HG02970 (cell line): ENCODE results near the gene TTC27.
"Not testable (repeated sequence)": the region's sequence is repeated elsewhere in the genome, so short reads cannot be mapped to it uniquely, and the experiment has no call there.

ENCODE experiments used
- ATAC-seq: cut with Tn5 transposase; IDR thresholded peaks from one replicate; pipeline ENCODE4 v1.9.1; 2021; ENCODE audit warnings: mild to moderate bottlenecking, moderate library complexity, moderate number of reproducible peaks; ENCODE audit not compliant: unreplicated experiment, low FRiP score

TTC27 gene

DNA sequence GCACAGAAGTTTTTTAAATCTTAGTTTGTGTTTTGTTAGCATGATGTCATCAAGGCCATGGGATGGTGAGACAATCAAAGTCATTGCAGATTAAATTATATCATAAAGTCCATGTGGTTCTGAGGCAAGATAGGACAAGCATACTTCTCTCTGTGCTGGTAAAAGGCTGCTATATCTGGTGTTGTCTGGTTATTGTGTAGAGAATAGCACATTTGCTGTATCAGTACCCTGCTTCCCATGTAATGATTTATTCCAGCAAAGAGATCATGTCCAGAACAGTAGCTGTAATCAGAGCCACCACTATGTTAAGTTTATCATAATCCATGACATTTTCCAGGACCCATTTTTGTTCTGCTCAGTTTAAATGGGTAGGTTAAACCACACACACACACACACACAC lies 123.0 kb downstream of the TTC27 start:
- ATAC-seq = no peak

DNA sequence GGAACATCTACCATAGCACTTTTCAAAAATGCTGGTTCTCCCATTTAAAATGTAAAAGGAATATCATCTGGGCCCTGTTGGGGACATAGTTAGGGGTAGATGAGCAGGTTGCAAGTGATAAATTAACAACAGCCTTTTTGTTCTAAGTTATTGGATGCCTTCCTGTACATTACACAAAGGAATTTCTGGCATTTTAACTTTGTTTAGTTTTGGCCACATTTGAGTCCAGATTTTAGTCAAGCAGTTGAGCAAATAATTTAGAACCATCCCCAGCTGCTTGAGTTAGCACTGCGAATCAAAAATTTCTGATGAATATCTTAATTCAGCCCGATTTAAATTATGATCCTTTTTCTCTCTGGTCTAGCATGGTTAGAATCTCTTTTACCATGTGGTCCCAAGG lies 124.4 kb downstream of the TTC27 start:
- no peak for ATAC-seq

DNA sequence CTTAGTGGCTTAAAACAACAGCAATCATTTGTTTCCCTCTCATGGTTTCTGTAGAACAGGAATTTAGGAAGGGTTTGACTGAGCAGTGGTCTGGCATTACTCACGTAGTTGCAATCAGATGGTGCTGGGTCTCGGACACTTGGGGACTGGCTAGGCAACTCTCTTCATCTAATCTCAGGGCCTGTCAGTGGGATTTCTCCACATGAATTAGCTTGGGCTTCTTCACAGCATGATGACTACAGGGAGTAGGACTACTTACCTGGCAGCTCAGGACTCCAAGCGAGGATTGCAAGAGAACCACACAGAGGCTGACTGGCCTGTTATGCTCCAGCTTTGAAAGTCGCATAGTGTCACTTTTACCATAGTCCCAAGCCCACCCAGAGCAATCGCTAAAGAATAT lies 125.1 kb downstream of the TTC27 start:
- no peak for ATAC-seq

DNA sequence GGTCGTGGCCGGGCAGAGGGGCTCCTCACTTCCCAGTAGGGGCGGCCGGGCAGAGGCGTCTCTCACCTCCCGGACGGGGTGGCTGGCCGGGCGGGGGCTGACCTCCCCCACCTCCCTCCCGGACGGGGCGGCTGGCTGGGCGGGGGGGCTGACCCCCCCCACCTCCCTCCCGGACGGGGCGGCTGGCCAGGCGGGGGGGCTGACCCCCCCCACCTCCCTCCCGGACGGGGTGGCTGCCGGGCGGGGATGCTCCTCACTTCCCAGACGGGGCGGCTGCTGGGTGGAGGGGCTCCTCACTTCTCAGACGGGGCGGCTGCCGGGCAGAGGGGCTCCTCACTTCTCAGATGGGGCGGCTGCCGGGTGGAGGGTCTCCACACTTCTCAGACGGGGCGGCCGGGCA lies 126.8 kb downstream of the TTC27 start:
- ATAC-seq = not testable (repeated sequence)

DNA sequence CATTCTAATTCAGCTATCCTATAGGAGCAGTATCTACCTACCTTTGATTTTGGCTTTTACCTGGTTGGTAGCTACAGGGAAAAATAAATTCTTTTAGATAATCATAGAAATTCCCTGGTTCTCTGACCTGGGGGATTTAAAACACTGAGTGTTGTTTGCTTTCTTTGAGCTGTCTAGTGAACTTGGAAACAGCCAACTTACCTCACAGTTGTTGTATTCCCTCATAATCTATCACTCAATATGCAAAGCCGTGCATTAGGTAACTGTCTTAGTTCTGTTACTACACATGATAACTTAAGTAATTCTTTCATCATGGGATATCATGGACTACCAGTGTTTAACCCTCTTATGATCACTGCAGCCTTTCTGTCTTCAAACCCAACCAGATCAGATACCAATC lies 127.8 kb downstream of the TTC27 start:
- ATAC-seq = no peak

DNA sequence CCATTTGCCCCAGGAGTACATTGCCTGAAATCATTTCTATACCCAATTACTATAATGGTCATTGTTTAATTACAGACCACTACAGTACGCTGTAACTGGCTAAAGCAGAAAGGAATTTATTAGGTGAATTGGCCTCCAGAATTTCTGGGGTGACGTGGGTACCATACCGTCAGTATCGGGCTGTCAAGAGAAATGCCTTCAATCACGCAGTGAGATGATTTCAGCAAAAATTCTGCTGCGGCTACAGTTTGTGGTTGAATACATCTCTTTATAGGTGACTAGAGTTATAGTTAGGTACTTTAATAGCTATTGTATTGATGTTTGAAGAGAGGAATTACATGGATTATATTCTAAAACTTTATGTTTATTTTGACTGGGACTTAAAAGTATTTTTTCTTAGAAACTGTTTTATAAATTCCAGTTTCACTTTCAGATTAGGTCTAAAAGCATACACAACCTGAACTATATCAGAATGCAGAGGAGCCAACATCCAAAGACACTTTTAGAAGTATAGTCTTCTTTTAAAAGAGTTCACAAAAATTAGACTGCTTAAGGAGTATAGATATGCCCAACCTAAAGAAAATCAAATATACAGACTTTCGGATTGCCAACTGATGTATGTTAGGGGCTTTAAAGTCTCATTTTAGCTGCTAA lies 128.4 kb downstream of the TTC27 start:
- ATAC-seq = no peak

DNA sequence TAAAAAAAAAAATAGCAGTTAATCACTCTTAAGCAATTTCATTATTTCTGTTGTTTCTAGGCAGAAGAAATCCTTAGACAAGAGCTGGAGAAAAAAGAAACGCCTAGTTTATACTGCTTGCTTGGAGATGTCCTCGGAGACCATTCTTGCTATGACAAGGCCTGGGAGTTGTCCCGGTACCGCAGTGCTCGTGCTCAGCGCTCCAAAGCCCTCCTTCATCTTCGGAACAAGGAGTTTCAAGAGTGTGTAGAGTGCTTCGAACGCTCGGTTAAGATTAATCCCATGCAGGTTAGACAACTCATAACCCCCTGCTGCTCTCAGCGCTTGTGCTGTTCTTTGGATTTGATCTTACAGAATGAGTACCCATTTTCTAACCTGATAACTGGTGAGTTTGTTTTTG lies 130.4 kb downstream of the TTC27 start:
- no peak for ATAC-seq

DNA sequence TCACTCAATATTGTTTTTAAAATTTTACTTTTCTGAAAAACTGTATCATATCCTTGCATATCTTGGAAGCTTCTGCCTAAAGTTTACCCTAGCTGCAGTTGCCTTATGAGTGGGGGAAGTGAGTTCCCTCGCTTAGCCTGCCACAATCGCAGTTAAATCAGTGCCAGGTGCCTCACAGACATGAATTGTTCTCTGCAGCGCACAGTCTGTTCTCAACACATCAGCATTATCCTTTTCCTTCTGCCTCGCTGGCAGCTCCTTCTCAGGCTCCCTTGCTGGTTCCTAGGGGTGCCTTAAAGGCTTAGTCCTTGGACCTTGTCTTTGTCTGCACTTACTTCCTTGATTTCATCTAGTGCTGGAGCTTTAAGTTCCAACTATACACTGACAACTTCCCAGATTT lies 132.8 kb downstream of the TTC27 start:
- no peak for ATAC-seq

DNA sequence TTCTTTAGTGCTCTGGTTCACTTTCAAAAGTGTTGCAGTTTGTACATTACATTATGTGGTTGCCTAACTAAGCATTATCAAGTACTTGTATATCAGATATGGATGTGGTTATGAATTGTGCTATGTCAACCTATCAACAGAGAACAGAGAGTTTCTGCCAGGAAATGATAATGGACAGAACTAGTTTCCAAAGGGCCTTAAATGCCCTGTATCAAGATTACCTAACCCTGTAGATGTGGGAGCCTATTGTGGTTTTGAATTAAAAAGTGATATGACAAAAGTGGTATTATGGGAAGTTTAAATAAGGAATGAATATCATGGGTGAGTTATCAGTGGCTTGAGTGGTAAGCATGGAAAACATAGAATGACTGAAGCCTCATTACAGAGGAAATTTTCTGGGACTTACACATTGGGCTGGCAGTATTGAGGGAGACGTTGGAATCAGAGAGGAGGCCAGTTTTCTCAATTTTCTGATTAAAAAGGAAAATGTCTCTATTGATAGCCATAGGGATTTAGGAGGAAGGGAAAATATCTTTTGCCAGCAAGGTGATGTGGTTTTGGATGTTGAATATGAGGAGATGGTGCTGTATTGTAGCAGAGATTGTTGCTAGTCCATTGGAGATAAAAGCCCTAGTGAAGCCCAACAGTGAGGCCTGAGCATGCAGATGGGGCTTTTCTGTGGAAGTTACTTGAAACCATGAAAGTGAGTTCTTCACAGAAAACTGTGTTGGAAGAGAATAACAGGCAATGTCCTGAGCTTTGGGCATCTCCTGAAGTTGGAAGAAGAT lies 140.7 kb downstream of the TTC27 start:
- no peak for ATAC-seq

DNA sequence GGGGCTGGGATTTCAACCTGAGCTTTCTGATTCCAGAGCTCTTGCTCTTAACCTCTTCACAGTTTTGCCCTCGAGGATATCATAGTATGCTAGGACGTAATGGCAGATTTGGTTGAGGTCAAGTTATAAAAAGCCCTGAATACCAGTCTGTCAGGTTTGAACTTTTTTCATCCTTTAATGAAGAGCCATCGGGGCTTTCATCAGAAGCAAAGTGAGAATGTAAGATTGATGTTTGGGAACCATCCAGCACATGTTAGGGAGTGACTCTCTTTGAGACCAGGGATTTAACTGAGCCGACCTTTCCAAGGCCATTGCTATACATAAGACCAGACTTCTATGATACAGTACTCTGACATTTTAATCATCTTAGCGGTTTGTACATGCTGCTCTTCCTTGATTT lies 142.5 kb downstream of the TTC27 start:
- ATAC-seq = no peak

DNA sequence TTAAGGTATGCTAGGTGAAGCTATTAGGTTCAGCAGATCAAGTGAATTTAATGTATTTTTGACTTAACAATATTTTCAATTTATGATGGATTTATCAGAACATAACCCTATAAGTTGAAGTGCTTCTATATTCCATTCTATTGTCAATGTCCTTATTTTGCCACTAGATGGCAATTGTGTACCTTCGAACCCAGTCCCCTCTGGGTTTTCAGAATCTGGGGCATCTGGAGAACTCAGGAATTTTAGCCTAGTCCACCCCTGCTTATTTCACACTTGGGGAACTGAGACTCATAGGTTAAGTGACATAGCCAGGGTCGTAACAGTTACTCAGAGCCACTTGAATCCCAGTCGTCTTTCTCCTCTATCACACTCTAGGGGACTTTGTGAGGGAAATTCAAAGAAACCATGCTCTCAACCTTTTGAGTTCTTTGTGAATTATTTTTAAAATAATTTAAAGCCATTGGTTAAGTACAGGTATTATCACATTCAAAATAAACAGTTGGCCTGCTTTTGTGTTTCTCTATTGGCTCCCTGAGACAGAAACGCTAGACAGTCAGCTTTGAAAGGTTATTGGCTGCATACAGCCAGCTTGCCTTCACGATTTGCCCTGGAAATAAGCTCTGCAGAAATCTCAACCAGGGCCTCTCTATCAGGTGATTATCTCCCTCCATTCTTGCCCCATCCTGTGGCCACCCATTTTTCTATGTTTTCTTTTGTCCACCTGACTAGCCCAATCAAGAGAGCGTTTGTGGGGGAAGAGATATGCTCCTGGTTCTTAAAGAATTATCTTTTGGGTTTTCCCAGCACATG lies 145.0 kb downstream of the TTC27 start:
- no peak for ATAC-seq

DNA sequence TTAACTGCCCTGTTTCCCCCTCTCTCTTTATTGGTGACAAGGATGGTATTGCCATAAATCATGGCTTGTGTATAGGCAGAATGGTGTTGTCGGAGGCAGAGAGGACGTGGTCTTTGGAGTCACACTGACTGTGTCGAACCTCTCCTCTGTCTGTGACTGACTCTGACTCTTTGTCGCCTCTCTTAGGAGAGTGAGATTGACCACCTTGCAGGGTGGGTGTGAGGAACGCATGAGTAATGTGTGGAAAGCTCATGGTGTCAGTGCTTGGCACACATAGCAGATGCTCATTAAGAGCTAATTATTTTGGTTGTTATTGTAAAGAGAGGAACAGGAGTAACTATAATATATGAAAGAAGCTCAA lies 145.6 kb downstream of the TTC27 start:
- no peak for ATAC-seq

DNA sequence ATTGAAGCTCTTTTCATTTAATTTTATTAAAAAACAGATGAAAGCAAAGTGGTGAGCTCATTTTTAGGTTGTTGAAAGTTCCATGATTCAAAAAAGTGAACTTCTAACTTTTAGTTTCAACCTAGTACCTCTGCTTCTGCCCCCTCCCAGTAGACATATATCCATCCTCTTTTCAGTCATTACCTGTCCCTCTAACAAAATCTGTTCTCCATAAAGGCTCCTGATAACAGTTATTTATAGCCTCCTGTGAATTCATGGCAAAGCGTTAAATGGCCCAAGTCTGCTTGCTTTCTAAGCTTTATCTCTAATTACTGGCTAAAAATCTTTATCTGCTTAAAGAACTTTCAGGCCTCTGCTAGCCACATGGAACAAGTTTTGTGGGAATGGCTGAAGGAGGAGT lies 148.1 kb downstream of the TTC27 start:
- no peak for ATAC-seq

DNA sequence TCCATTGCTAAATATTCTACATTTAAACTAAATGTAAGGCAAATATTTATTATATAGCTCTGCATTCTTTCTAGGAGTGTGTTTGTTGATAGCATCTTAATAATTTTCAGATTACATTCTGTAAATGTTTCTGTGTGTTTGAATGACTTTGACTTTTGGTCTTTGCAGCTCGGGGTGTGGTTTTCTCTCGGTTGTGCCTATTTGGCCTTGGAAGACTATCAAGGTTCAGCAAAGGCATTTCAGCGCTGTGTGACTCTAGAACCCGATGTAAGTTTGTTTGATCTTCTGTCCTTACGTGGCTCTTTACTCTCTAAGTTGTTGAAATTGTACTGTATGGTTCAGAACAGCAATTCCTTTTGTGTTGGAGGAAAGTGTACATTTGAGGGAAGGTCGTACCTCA lies 149.9 kb downstream of the TTC27 start:
- no peak for ATAC-seq

DNA sequence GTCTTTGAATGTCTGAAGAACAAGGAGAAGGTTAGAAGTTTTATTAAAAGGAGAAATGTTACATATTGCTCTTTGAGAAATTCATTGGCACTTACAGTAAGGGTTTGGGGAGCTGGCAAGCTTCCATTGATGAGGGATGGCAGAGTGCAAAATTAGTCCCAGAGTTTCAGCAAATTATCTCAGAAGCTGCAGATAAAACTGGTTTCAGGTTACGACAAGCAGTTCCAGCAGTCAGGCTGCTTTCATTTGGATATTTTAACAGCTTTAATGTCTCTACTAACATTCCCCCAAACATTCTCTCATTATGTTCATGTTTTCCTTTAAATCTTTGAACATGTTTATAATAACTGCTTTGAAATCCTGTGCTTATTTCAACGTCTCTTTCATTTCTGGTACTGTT lies 153.1 kb downstream of the TTC27 start:
- ATAC-seq = no peak

DNA sequence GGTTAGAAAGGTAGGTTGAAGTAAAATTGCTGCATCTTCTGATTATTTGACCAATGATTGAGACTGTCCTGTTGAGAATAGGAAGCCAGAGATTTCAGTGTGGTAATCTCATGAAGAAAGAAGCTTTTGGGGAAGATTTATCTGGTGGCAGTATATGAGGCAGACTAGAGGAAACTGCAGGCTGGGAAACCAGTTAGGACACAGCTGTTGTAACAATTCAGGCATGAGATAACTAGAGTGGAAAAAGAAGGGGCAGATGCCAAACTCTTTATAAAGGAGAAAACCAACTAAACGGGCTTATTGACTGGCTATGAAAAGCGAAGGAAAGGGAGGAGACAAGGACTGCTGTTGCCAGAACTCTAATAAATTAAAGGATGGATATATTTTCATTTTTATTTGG lies 155.6 kb downstream of the TTC27 start:
- no peak for ATAC-seq

DNA sequence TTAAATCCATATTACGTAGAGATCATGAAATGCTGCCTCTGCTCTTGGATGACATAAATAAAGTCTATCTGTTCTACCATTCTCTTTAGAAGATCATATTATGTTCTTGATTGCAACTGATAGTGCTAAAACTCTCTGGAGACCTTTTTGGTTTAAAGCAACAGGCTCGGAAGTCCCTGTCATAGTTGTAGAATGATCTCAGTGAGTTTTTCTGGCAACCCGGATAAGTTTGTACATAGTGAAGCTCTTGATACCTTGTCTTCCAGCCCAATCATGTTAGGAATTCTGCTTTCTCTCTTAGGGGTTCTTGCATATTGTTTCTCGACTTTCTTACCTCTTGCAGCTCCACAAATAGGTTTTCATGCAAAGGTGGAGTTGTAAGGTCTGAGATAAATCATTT lies 156.1 kb downstream of the TTC27 start:
- ATAC-seq = no peak

DNA sequence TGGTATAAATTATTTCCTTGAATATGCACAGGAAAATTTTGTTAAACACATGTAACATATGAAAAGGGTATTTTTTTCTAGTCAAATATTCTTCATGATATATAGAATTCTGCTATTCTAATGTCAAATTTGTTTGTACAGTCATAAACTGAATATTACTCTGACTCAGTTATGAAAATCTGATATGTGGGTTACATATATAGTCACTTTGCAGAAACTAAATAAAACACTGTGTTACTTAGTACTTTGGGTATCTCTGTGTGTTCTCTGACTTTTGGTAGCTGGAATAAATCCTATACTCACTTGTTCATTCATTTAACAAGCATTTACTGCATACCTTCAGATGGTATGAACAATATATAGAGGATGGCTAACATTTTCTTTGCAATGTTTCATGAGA lies 159.4 kb downstream of the TTC27 start:
- ATAC-seq = no peak

DNA sequence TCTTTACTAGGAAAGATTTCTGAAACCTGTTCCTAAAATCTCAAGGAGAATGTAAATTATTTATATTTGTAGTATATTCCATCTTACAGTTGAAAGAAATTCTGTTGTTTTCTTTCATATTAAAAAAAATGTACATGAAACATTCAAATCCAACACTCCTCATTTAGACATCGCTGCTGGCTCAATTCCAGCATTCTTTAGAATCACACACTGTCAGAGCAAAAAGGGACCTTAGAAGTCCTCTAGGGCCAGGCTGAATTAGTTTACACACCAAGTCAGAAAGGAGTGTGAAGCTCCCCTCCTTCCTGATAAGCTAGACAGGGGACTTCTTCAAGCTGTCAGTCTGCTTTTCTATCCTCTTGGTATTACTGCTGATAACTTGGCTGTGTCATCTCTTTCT lies 160.3 kb downstream of the TTC27 start:
- ATAC-seq = no peak

DNA sequence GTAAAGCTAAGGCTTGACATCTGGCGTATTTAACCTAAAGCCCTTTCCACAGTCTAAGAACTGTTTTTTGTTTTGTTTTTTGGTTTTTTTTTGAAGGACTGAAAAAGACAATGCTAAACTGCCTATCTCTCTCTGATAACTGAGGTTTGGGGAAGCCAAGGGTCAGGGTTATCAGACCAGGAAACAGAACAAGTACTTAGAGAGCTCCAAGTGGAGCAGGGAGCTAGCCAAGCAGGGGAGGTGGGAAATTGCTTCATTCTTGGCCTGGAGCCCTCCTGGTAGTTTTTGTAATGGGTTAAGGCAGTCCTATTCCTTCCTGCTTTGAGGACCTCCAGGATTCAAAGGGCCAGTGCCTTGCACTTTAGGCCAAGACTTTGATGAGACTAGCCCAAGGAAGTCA lies 164.6 kb downstream of the TTC27 start:
- no peak for ATAC-seq

DNA sequence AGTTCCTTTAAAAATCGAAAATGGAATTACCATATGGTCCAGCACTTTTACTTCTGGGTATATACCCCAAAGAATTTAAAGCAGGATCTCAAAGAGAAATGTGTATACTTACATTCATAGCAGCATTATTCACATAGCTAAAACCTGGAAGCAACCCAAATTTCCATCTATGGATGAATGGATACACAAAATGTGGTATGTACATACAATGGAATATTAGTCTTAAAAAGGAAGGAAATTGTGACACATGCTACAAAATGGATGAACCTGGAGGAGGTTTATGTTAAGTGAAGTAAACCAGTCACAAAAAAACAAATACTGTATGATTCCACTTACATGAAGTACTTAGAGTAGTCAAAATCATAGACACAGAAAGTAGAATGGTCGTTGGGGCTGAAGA lies 171.0 kb downstream of the TTC27 start:
- ATAC-seq = no peak

DNA sequence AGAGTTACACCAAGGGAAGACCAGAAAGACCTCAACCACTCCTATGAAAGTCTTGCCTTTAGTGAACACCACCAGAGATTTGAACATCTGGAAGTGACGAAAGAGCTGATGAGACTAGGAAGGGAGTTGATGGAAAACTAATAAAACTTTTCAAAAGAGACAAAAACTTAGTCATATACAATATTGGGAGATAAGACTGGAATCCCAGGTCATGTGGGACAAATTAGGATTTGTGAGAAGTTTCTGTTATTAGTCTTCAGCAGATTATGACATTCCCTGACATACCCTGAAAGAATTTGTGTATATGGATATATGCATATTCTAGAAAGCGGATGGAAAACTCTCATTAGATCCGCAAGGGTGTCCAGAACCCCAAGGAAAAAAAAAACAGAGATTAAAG lies 173.9 kb downstream of the TTC27 start:
- ATAC-seq = no peak
